HG02970 (cell line): ENCODE measurements around the gene TXK.

Experiments used
- ATAC-seq: cut with Tn5 transposase; IDR thresholded peaks from one replicate; pipeline ENCODE4 v1.9.1; 2021; ENCODE audit warnings: mild to moderate bottlenecking, moderate library complexity, moderate number of reproducible peaks; ENCODE audit not compliant: unreplicated experiment, low FRiP score

The TXK gene

DNA sequence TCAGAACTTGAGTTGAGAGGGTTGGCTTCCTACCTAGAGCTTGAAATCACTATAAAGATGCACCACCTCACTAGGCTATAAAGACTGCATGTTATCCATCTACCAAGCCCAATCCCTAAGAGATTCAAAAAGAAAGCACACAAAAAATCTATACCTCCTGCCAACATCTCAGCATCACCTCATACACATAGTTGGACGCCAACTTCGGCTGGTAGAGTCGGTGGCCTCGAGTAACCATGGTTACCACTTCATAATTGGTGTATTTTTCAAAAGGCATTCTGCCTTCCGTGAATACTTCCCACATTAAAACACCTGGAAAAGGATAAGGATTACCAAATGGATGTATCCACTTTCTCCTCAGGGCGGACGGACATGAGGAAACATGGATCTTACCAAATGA lies 4.5 kb upstream of the TXK start:
- ATAC-seq = no peak

DNA sequence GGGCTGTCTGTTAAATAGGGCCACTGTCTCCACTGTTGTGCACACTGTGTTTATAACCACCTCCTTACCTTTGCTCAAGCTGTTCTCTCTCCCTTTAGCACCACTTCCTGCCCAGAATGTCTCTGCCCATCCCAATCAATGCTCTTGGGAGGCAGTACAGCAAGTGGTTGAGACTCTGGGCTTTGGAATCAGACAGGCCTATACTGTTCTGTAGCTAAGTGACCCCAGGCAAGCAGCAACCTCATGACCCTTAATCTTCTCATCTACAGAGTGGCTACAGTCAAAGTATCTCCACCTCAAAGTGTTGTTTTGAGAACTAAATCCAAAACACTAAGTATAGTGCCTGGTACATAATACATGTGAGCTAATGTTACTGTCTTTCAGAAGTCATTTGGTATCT lies 3.8 kb upstream of the TXK start:
- no peak for ATAC-seq

DNA sequence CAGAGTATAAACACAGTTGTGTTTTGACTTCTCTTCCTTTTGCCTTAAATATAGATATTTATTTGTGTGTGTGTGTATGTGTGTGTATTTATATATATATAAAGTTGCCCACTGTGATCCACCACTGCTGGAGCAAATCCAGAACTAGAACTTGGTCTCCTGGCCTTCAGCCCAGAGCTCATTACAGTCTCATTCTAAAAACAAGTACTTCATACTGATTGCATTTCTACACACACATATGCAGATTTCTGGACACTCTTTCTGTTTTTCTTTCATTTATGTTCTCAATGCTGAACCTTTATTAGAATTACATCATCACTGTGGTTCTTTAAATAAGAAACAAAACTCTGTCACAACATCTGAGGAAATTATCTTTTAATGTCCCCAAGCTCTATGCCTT lies 381 bp downstream of the TXK start:
- ATAC-seq = no peak

DNA sequence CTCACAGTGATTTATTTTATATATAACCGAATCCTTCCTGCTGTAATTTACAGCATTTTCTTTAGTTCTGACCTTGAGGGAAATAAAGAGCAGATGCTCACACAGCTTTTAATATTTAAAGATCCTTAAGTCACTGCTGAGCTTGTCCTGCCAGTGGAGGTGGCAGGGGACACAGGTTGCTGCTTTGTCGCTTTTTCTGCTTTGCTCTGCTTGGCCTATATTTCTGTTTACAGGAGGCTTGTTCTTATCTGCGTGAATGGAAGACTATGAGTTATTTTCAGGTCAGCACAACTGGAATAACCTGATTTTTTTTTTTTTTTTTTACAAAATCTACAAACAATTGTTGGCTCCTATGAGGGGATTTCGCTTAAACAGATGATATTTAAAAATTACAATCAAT lies 2.3 kb downstream of the TXK start:
- no peak for ATAC-seq

DNA sequence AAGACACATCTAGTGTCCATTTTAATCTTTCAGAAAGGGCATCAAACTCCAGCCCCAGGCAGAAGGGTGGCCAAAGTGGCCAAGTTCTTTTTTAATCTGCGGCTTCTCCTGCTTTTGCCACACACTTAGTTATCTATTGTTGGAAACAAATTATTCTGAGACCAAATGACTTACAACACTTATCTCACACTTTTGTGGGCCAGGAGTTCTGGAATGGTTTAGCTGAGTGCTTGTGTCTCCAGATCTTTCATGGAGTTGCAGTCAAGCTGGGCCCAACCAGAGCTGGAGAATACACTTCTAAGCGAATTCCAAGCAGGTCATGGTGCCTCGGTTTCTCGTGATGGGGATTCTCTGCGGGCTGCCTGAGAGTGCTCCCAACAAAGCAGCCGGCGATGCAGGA lies 4.0 kb downstream of the TXK start:
- no peak for ATAC-seq

DNA sequence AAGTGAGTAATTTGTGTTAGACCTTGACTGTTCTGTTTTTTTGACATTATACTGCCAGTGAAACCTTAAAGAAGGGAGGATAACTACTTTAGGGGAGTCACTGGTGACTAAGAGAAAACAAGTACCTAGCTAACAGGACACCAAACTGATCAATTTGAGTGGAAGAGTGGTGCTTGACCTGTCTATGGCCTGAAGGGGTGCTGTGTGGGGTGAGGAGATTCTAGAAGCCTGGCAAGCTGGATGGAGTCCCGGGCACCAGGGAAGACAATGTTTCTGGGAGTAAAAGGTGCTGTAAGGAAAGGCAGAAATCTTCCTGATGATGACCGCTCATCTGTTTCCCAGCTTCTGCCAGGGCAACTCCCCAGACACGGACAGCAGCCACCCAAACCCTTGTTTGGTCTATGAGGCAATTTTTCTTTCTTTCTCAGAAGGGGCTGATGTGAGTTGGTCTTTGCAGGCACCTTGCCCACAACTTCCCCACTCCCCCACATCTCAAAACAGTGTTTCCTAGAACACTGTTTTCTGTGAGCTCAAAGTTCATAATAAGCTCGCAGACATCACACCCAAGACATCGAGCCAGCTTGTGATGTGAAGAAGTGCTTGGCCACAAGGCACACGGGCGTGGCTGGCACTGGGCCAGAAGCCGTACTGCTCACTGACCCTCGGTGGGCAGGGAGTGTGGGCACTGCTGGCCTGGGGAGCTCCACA lies 4.6 kb downstream of the TXK start:
- ATAC-seq = no peak

- ATAC-seq = peak; percentile 78
Measured at GRCh38 chr4:48127682-48128404, 6.2 kb downstream of the TXK start.

DNA sequence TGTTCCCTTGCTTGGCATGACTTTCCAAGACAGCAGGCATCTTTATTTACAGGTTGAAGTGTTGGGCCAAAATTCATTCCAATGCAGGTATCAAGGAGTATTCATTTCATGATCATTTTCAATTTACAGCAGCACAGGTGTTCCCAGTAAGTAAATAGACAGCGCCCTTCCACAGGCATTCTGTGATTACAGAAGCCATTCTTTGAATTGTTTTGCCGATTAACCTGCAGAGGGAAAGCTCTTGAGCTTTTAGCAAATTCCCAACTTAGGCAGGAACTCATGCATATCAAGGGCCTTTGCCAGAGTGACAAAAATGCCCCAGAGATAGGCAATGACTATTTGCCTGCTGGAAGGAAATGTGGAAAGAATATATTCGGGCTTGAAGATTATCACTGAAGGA lies 6.8 kb downstream of the TXK start:
- no peak for ATAC-seq

GRCh38 chr4:48126621-48127020 lies 7.4 kb downstream of the TXK start:
- no peak for ATAC-seq

DNA sequence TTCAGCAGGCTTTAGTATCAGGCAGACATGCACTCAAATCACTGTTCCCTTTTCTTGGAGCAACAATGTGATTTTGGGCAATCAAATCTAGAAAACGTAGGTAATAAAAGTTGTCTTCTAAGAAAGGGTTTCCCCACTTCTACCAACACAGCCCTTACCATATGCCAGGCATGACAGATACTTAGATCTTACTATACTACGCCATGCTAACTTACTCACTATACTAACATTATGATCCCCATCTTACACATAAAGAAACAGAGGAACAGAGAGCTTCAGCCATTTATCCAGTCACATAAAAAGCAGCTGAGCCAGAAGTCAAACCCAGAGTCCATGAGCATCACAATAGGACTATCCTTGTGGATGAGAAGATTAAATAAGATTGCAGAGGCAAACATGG lies 9.2 kb downstream of the TXK start:
- ATAC-seq = no peak

- no peak for ATAC-seq
Measured at GRCh38 chr4:48122756-48123155, 11.3 kb downstream of the TXK start.

DNA sequence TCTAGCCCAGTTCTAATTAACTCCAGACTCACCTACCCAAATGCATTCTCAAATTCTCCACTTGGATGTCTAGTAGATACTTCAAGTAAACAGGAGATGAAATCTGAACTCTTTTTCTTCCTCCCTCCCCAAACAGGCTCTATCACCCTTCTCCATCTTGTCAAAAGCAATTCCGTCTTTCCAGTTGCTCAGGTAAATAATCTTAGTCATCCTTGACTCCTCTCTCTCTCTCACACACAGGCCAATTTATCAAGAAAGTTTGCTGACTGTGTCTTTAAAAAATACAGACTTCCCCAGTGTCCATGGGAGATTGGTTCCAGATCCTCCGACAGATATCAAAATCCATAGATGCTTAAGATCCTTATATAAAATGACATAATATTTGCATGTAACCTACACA lies 12.9 kb downstream of the TXK start:
- no peak for ATAC-seq

GRCh38 chr4:48120132-48120531 lies 13.9 kb downstream of the TXK start:
- no peak for ATAC-seq

GRCh38 chr4:48119646-48120045 lies 14.4 kb downstream of the TXK start:
- no peak for ATAC-seq

- ATAC-seq = no peak
Measured at GRCh38 chr4:48118081-48118480, 16.0 kb downstream of the TXK start.

DNA sequence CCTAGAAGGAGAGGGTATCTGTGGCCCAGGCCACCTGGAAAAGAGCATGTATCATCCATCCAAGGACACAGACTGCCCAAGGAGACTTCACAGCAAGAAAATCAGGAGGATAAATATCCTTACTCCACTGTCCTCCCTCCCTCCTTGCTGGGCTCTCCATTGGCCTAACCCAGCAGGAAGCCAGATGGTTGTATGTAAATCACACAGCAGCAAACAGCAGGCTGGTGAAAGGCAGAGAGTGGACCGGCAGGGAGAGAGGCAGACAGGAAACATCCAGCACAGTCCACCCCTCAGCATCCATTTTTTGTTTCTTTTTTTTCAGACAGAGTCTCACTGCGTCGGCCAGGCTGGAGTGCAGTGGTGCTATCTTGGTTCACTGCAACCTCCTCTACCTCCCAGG lies 17.5 kb downstream of the TXK start:
- ATAC-seq = no peak

DNA sequence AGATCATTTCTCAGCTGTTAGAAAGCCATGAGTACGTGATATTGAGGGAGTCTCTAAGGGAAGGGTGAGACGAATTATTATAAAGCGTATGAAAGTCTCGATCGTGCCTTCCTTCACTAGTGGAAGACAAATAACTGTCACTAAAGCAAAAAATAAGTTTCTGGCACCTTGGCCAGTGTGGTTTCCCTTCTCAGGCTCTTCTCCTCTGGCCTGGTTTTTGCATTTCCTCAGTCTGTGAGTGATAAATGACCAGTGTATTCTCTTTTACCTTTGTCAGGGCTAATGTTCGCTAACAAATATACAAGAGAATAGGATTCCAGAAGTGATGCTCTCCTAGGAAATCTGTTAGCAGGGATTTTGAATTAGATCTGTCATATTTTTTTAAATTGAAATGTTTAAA lies 19.6 kb downstream of the TXK start:
- no peak for ATAC-seq

DNA sequence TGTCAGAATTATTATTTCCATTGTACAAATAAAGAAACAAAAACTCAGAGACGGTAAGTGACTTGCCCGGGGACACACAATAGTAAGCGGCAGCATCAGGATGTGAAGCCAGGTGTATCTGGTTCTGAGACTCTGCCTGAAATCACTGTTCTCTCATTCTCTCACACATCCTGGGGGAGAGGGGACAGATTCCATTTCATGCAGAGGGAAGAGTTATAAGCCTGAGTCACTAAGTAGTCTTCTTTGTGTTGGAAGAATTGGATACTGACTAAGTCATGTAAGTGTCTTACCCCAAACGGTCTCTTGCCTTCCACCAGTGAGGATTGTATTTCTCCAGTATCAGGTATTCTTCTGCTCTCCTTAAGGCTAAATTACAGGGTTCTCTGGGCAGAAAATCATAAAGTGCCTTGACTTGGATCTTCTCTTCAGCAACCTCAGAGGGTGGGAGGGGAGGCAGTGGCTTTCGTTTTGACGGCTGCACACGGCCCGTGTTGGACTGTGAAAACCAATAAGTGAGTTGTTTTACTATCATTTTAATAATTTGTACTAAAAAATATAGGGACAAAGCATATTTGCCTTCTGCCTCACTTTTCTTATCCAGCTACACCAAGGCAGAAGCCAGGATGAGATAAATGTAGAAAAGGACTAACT lies 21.9 kb downstream of the TXK start:
- ATAC-seq = no peak

- ATAC-seq = no peak
Measured at GRCh38 chr4:48110452-48110978, 23.5 kb downstream of the TXK start.

DNA sequence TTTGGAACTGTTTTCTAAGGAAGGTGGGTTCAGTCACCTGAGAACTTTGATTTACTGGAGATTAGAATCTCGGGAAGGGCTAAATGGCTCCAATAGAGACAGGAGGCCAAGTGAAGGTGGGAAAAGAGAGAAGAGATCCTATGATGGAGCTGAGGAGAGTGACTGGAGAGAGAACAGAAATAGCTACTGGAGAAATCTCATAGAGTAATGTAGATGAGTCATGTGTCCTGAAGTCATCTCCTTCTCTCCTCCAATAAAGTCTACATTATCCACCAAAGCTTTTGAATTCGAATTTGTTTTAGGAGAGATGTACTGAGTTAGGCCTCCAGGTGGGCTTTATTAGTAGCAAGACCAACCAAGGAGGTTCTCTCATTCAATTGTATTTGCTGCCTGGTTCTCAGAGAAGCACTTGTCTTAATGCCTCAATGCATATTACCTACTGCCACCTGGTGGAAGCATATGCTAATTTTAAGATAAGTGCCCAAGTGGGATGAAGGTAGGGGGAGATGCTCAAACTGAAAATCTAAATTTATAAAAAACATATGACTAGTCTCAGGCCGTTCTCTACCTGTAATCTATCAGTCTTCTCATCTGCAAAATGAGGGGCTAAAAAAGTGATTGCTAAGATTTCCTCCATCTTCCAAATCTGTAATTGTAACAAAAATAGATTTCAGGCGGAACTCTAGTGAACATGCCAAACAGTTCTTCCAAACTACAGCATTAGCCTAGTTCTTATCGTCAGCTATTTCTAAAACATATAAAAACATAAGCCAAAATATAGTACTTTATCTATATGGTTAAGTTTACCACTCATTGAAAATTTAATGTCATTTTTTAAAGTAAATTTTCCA lies 24.4 kb downstream of the TXK start:
- ATAC-seq = no peak
